Stimulated activated CD8-positive, alpha-beta memory T cell treated with anti-CD3 and anti-CD28 coated beads, Interleukin-4, amount 100 ng/mL, for 24 hours (primary cell): ENCODE data around the gene SERTAD3.
"Not testable (repeated sequence)": the region's sequence is repeated elsewhere in the genome, so short reads cannot be mapped to it uniquely, and the experiment has no call there.

Source experiments
- DNase-seq: peaks from one replicate; pipeline ENCODE4 v3.0.0-alpha.2; 2020; ENCODE audit warnings: low read depth

Gene SERTAD3, protein sequence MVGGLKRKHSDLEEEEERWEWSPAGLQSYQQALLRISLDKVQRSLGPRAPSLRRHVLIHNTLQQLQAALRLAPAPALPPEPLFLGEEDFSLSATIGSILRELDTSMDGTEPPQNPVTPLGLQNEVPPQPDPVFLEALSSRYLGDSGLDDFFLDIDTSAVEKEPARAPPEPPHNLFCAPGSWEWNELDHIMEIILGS

GRCh38 chr19:40444000-40444824, at the start of gene SERTAD3:
Gene SERTAD3 (minus strand): TSS chr19:40444335. CDS start chr19:40442080, 2,255 bp downstream.
- DNase-seq = peak; percentile 95

DNA sequence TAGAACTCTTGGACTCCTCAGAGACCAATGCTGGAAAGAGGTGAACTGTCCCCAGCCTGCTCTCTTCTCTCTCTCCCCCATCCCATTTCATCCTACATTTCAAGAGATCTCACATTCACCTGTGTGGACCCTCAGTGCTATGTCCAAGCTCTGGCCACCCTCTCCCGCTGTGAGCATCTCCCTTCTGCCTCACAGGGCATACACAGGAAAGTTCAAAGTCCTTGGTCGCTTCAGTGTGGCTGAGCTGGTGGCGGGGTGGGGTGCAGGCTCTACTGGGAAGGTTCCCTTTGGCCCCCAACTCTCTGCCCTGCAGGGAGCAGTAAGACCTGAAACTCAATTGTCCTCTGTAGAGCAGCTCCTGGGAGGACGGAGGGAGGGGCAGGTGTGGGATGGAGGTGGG, 49.6 kb upstream of the SERTAD3 start:
- DNase-seq = no peak

DNA sequence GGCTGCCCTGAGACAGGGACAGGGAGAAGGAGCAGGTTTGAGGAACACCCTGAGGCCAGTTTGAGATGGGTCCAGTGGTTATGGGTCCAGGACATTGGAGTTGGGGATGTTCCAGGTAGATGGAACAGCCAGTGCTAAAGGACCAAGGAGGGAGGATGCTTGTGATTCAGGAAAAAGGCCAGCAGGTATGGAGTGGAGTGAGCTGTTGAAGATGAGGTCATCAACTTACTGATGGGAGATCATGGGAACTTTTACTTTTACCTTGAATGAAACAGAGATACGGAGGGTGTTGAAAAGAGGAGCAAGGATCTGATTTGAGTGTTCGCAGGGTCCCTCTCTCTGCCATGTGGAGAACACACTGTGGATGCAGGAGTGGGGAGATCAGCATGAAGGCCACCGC, 48.1 kb upstream of the SERTAD3 start:
- no peak for DNase-seq

DNA sequence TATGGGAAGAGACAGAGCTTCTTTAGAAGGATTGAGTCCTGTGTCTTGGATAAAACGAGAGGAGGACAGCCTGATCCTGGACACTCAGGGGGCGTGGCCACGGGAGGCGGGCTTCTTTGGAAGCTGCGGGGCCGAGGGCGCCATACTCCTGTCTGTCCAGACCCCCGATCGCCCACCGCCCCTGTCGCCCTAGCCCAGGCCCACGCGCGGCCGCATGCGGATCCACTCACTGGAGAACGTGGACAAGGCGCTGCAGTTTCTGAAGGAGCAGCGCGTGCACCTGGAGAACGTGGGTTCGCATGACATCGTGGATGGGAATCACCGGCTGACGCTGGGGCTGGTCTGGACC, 45.7 kb upstream of the SERTAD3 start:
- no peak for DNase-seq

DNA sequence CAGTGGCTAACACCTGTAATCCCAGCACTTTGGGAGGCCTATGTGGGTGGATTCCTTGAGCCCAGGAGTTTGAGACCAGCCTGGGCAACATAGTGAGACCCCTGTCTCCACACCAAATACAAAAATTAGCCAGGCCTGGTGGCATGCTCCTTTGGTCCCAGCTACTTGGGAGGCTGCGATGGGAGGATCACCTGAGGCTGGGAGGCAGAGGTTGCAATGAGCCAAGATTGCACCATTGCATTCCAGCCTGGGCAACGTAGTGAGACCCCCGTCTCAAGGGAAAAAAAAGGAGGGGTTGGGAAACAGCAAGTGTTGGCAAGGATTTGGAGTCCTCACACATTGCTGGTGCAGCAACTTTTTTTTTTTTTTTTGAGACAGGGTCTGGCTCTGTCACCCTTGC, 41.9 kb upstream of the SERTAD3 start:
- DNase-seq = no peak

- not testable (repeated sequence) for DNase-seq
These were observed 31.9 kb upstream of the SERTAD3 start for GRCh38 chr19:40475878-40476644.

GRCh38 chr19:40474737-40475136, 30.6 kb upstream of the SERTAD3 start:
- DNase-seq = no peak

DNA sequence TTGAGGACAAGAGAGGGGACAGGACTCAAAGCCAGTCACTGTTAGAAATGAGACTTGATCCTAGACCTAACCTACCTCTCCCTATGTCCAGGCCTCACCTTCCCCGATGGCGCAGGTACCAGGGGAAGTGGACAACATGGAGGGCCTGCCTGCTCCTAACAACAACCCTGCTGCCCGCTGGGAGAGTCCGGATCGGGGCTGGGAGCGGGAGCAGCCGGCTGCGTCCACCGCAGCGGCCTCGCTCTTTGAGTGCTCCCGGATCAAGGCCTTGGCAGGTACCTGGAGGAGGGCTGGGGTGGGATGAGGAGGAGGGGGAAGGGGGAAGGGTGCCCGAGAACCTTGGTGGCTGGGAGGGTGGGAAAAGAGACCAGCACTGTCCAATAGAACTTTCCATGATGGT, 28.4 kb upstream of the SERTAD3 start:
- DNase-seq = no peak

- DNase-seq = no peak
These were observed 27.0 kb upstream of the SERTAD3 start for GRCh38 chr19:40471111-40471510.

- DNase-seq = no peak
These were observed 24.9 kb upstream of the SERTAD3 start for GRCh38 chr19:40469011-40469410.

DNA sequence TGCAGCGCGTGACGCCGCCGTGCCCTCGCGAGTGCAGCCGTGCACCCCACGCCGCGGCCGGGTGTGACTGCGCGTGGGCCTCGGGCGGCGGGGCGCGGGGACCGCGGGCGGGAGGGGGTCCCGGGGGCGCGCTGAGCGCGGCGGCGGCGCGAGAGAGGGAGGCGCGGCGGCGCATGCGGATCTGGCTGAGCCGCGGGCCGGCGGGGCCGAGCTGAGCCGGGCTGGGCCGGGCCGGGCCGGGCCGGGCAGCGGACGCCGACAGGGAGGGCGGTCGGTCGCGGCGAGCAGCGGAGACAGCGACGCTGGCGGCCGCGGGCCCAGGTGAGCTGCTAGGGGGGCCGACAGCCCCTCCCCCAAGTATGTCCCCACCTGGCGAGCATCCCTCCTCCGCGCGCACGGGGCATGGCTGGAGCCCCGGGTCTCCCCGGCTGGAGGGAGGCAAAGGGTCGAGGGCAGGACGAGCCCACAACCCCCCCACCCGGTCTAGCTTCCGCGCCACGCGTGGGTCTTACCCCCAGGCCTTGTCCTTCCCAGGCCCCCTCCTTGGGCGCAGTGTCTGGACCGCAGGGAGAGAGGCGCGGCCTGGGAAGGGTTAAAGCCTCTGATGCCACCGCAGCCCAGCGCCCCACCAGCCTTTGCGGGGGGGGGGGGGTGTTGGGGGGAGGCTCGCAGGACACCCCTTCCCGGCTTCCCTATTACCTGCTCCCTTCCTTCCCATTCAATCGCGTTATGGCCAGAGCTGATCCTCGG, 23.0 kb upstream of the SERTAD3 start, which contains the start of gene SPTBN4:
Gene SPTBN4, plus strand, starts transcription at position 17 of the 750 bp plus-strand sequence. CDS start 5,621 bp downstream, outside the sequence.
- no peak for DNase-seq

DNA sequence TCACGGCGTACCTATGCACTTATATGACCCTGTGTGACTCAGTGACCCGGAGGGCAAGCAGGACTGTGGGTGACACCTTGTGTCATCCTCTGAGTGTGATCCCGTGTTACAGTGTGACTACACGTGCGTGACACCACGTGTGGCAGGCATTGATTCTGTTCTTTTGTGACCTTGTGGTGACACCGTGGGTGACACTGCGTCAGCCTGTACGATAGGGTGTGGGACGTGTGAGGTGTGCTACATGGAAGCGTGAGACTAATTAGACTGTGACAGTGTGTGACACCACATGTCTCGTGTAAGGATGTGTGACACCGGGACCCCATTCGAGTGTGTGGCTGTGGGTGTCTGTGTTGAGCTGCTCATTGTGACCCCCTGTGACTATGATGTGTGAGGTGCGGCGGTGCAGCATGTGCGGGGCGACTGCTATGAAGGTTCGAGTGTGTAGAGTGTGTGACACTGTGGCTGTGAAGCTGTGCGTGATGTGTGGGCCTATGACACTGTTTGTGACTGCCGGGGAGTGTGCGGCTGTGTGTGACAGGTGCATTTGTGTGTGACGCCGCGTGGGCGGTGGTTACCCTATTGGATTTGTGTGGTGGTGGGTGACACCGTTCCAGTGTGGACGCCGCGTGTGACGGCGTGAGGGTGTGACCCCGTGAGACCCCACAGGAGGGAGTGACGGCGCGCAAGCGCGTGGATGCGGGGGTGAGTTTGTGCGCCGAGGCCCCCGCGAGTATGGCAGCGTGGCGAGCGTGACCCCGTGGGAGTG, 22.3 kb upstream of the SERTAD3 start:
- peak; percentile 54 for DNase-seq

DNA sequence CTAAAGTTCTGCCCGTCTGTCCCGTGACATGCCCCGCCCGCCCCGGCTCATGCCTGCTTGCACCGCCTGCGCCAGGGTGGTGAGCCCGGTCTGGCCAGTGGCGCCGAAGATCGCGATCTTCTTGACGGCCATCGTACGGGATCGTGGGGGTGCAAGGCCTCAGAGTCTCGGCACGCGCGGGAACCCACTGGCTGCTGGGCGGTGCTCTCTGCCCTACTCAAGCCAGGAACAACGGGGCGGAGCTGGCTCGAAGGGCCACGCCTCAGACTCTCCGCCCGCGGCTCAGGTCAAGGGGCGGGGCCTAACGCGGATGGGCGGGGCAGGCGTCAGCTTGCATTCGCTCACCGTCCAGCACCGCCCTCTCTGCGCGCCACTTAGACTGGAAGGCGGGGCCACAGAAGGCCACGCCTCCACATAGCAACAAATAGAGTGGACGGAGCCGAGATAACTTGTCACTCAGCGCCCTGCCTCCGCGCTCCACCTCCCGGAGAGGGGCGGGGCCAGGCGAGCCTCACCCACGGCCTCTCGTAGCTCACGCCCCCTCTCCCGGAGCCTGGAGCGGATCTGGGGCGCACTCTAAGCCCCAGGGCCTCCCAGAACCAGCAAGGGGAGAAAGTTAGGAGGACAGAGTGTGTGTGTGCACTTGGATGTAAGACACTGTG, 21.6 kb upstream of the SERTAD3 start, which contains the start of gene BLVRB:
Gene BLVRB, minus strand, starts transcription at position 189 of the 662 bp plus-strand sequence. Its CDS starts 57 bp downstream, at position 132.
- DNase-seq = peak; percentile 99

DNA sequence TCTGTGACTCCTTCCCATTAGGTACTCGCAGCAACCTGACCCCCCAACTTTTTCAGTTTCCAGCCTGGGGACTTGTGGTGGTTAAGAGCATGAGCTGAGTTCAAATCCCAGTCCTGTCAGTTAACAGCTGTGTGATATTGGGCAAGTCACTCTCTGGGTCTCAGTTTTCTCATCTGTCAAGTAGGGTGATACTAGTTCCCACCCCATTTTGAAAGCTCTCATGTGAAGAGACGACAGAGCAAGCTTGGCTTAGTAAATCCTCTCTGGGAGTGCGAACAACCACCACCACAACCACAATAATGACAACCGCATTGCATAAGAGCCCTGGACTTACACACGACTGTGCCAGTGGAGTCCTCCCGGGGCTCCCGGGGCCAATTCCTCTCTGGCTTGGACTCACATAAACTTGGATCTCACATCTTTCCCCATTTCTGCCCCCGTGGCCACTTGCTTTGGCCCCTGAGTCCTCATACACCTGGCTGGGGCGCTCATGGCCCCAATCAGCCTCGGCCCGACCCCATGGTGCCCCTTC, 21.0 kb upstream of the SERTAD3 start:
- no peak for DNase-seq

GRCh38 chr19:40464059-40465024, 20.2 kb upstream of the SERTAD3 start:
- peak; percentile 53 for DNase-seq

DNA sequence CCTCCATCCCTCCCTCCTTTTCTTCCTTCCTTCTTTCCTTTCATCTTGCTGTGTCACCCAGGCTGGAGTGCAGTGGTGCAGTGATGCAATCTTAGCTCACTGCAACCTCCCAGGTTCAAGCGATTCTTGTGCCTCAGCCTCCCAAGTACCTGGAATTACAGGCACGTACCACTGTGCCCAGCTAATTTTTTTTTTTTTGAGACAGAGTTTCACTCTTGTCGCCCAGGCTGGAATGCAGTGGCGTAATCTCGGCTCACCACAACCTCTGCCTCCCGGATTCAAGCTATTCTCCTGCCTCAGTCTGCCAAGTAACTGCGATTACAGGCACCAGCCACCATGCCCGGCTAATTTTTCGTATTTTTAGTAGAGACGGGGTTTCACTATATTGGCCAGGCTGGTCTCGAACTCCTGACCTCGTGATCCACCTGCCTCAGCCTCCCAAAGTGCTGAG, 19.5 kb upstream of the SERTAD3 start:
- DNase-seq = not testable (repeated sequence)

DNA sequence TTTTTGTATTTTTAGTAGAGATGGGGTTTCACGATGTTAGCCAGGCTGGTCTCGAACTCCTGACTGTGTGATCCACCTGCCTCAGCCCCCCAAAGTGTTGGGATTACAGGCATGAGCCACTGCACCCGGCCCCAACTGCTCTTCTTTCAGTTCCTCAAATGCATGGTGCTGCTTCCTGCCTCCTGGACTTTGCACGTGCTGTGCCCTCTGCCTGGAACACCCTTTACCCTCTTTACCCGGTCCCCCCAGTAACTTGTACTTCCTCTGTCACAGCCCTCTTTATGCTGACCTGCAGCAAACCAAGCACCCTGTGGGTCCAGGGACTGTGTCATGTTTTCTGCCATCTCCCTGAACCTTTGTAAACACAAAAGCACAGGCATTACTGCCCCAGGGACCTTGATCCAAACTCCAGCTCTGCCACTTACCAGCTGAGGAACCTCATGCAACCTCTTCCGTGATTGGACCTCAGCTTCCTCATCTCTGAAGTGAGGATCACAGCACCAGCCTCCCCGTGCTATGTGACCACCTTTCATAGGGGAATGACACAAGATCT, 17.6 kb upstream of the SERTAD3 start:
- DNase-seq = no peak

- DNase-seq = no peak
These were observed 16.1 kb upstream of the SERTAD3 start for GRCh38 chr19:40460185-40460584.

DNA sequence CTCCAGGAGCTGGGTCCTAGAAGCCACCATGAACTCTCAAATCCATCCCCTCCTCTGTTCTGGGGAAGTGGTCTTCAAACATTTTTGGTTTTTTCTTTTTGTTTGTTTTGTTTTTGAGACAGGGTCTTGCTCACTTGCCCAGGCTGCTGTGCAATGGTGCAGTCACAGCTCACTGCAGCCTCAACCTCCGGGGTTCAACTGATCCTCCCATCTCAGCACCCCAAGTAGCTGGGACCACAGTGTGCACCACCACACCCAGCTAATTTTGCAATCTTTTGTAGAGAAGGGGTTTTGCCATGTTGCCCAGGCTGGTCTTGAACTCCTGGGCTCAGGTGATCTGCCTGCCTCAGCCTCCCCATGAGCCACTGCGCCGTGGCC, 14.5 kb upstream of the SERTAD3 start:
- DNase-seq = no peak
